Stimulated activated CD4-positive, alpha-beta T cell treated with anti-CD3 and anti-CD28 coated beads, TNF-alpha, amount 100 ng/mL, for 1 hour (primary cell): ENCODE measurements around the gene CD209.

ENCODE experiments used
- DNase-seq, 3 donors: peaks; one replicate each; pipeline ENCODE4 v3.0.0-alpha.2; 2020; ENCODE audit warnings: low read depth in 3 of 3, low spot score in 1 of 3

The CD209 gene

GRCh38 chr19:7706188-7706954, 41.0 kb downstream of the CD209 start:
- DNase-seq, result no peak

GRCh38 chr19:7705387-7706187, 41.7 kb downstream of the CD209 start:
- peak; percentile 23 to 54 (median 52) for DNase-seq

- no peak for DNase-seq
These were observed 42.9 kb downstream of the CD209 start for GRCh38 chr19:7704280-7705060.

- DNase-seq, result no peak
These were observed 44.0 kb downstream of the CD209 start for GRCh38 chr19:7703332-7703731.

- DNase-seq, result no peak
These were observed 45.5 kb downstream of the CD209 start, which contains the start of gene FCER2 for GRCh38 chr19:7701654-7702457. FCER2 (minus strand) TSS chr19:7702131; CDS start chr19:7699760, 2,371 bp downstream.

- no peak for DNase-seq
These were observed 46.2 kb downstream of the CD209 start for GRCh38 chr19:7701049-7701653.

- no peak for DNase-seq
These were observed 47.6 kb downstream of the CD209 start for GRCh38 chr19:7699417-7700401.

- no peak for DNase-seq
These were observed 48.3 kb downstream of the CD209 start for GRCh38 chr19:7699003-7699402.

GRCh38 chr19:7698583-7698982, 48.8 kb downstream of the CD209 start:
- DNase-seq, result no peak

GRCh38 chr19:7697721-7698287, 49.5 kb downstream of the CD209 start:
- no peak for DNase-seq

GRCh38 chr19:7694499-7694898, 52.8 kb downstream of the CD209 start:
- no peak for DNase-seq

- no peak for DNase-seq
These were observed 54.8 kb downstream of the CD209 start for GRCh38 chr19:7692417-7693088.

- no peak for DNase-seq
These were observed 55.8 kb downstream of the CD209 start for GRCh38 chr19:7691497-7691896.

GRCh38 chr19:7690779-7691258, 56.5 kb downstream of the CD209 start:
- DNase-seq, result no peak
